Nephron progenitor cell (in vitro differentiated cells): ENCODE data around the gene CCDC178.

ENCODE experiments used
- DNase-seq: peaks from one replicate; pipeline ENCODE4 v3.0.0; 2021
- H3K27ac Mint-ChIP-seq: 2 replicates; pipeline ENCODE4 v1.8.0; 2021; ENCODE audit warnings: mild to moderate bottlenecking, moderate library complexity, mixed read lengths
- H3K27me3 Mint-ChIP-seq: 2 replicates; pipeline ENCODE4 v1.8.0; 2021; ENCODE audit warnings: mild to moderate bottlenecking, low read depth, mixed read lengths; ENCODE audit not compliant: poor library complexity
- H3K36me3 Mint-ChIP-seq: 2 replicates; pipeline ENCODE4 v1.8.0; 2021; ENCODE audit warnings: low read depth, mixed read lengths
- H3K4me1 Mint-ChIP-seq: 2 replicates; pipeline ENCODE4 v1.8.0; 2021; ENCODE audit warnings: mixed read lengths
- H3K4me3 Mint-ChIP-seq: 2 replicates; pipeline ENCODE4 v1.8.0; 2021; ENCODE audit warnings: mild to moderate bottlenecking, moderate library complexity, mixed read lengths
- H3K9me3 Mint-ChIP-seq: 2 replicates; pipeline ENCODE4 v1.8.0; 2021; ENCODE audit warnings: mild to moderate bottlenecking, moderate library complexity, mixed read lengths
- CTCF ChIP-seq: fragments of 200-600 bp; sonication (generic); IDR thresholded peaks from 2 replicates; pipeline ENCODE4 v1.5.0; 2021; ENCODE audit warnings: antibody characterized with exemption

The CCDC178 gene

GRCh38 chr18:33440060-33441043 lies at the start of gene CCDC178:
Gene CCDC178, minus strand, starts transcription at chr18:33440721. Its CDS starts 28,633 bp downstream, at chr18:33412088.
- Mint-ChIP-seq H3K27me3 (peaks cover 13% of the 10 kb centered on the region), H3K36me3 (no peaks in the 10 kb centered on the region), H3K4me1 (peaks cover 11% of the 10 kb centered on the region), H3K4me3 (peak within 1 kb of the TSS; percentile 91), H3K9me3 (no peaks in the 10 kb centered on the region), H3K27ac (peak within 1 kb of the TSS; percentile 48)
- peak; percentile 49 for TF ChIP-seq CTCF
- DNase-seq: peak; percentile 82

- no peaks in the 10 kb centered on the region for H3K27me3 Mint-ChIP-seq
- H3K4me1 Mint-ChIP-seq: no peaks in the 10 kb centered on the region
- H3K27ac Mint-ChIP-seq: no peak overlapping the region
- H3K4me3 Mint-ChIP-seq: no peak overlapping the region
- no peaks in the 10 kb centered on the region for H3K9me3 Mint-ChIP-seq
- H3K36me3 Mint-ChIP-seq: no peaks in the 10 kb centered on the region
- TF ChIP-seq CTCF: no peak
- DNase-seq: no peak
These were observed 43.4 kb upstream of the CCDC178 start for GRCh38 chr18:33483908-33484307.

GRCh38 chr18:33472509-33472908 lies 32.0 kb upstream of the CCDC178 start:
- TF ChIP-seq CTCF: no peak
- no peak overlapping the region for H3K4me3 Mint-ChIP-seq
- peaks cover 3% of the 10 kb centered on the region for H3K27me3 Mint-ChIP-seq
- no peak for DNase-seq
- H3K4me1 Mint-ChIP-seq: peaks cover 13% of the 10 kb centered on the region
- no peaks in the 10 kb centered on the region for H3K36me3 Mint-ChIP-seq
- H3K9me3 Mint-ChIP-seq: no peaks in the 10 kb centered on the region
- no peak overlapping the region for H3K27ac Mint-ChIP-seq

GRCh38 chr18:33470216-33470615 lies 29.7 kb upstream of the CCDC178 start:
- no peak for DNase-seq
- Mint-ChIP-seq H3K4me3 (no peak overlapping the region), H3K36me3 (no peaks in the 10 kb centered on the region), H3K27me3 (no peaks in the 10 kb centered on the region), H3K9me3 (no peaks in the 10 kb centered on the region), H3K27ac (no peak overlapping the region), H3K4me1 (peaks cover 13% of the 10 kb centered on the region)
- no peak for TF ChIP-seq CTCF

- H3K9me3 Mint-ChIP-seq: no peaks in the 10 kb centered on the region
- no peaks in the 10 kb centered on the region for H3K27me3 Mint-ChIP-seq
- no peak for DNase-seq
- no peaks in the 10 kb centered on the region for H3K36me3 Mint-ChIP-seq
- no peak overlapping the region for H3K4me3 Mint-ChIP-seq
- TF ChIP-seq CTCF: no peak
- H3K4me1 Mint-ChIP-seq: peaks cover 13% of the 10 kb centered on the region
- no peak overlapping the region for H3K27ac Mint-ChIP-seq
These were observed 29.2 kb upstream of the CCDC178 start for GRCh38 chr18:33469699-33470098.
